ENCODE data around the gene RRP1. TPM values are rescaled to one million over a fixed set of nuclear protein-coding genes. Genes with fewer than 3 reads are reported as not detected.

Gene RRP1
- polyA plus RNA-seq, 1 of the 3 experiments (the other 2 are of a cell fraction) = 22.7 TPM

DNA sequence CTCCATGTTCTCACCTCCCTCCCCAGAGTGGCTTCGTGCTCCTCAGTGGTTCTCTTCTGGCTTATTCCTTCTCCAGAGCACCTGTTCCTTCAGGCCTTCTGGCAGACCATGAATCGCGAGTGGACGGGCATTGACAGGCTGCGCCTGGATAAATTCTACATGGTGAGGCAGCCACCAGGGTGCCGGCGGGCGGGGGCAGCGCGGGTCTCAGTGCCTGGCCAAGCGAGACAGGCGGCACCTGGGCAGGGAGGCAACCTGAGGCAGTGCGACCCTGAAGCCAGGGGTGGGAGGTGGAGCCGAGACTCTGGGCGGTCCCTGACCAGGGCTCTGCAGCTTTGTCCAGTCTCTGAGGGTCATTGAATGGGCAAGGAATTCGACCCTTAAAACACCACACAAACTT is 3.9 kb downstream of the RRP1 start:
- POLR2A ChIA-PET = no interaction called here
- H3K9me2 ChIP-seq = no peaks in the 10 kb centered on the region
- no peaks in the 10 kb centered on the region for H3K9me3 ChIP-seq
- peaks cover 6% of the 10 kb centered on the region for H3F3A ChIP-seq (replicated peaks; ENCODE audit: insufficient read depth)
- no peak for DNase-seq
- no peak overlapping the region for H3K4me2 ChIP-seq
- H3K27me3 ChIP-seq (ENCODE audit: insufficient read depth) = no peaks in the 10 kb centered on the region
- H4K20me1 ChIP-seq (ENCODE audit: insufficient read depth) = peaks cover 4% of the 10 kb centered on the region
- peaks cover 10 to 11% of the 10 kb centered on the region in 2 experiments; a peak in 2 of 4 replicates for H3K4me1 ChIP-seq (ENCODE audit: control insufficient read depth in 1 of 2, insufficient read depth in 2 of 2, low read depth in 1 of 2, low read length in 1 of 2)
- H3K36me3 ChIP-seq (replicated peaks in 1 of 2; ENCODE audit: control insufficient read depth in 1 of 2, insufficient read depth in 2 of 2, low read length in 1 of 2) = peaks cover 35 to 58% of the 10 kb centered on the region in 2 experiments
- H3K27ac ChIP-seq (ENCODE audit: low read depth in 2 of 2, low read length in 1 of 2) = no peak overlapping the region
- peaks cover 51% of the 10 kb centered on the region for H3K79me2 ChIP-seq (ENCODE audit: insufficient read depth)
- whole genome bisulfite sequencing (ENCODE audit: low lambda C conversion rate) = 97% methylated on average over 15 of the region's 16 CpGs
- CTCF ChIA-PET = interaction anchor here (1.3 kb wide), 1 partner anchor 17 kb away, joined by 4 read pairs; no protein-coding TSS in a partner anchor
- TF ChIP-seq FOXJ3 (CRISPR knock-in tag; IDR thresholded peaks at IDR 0.05) (no peak), YY1 (IDR thresholded peaks at IDR 0.05; ENCODE audit: low read depth) (no peak)
- TF ChIP-seq, protein P1, sequence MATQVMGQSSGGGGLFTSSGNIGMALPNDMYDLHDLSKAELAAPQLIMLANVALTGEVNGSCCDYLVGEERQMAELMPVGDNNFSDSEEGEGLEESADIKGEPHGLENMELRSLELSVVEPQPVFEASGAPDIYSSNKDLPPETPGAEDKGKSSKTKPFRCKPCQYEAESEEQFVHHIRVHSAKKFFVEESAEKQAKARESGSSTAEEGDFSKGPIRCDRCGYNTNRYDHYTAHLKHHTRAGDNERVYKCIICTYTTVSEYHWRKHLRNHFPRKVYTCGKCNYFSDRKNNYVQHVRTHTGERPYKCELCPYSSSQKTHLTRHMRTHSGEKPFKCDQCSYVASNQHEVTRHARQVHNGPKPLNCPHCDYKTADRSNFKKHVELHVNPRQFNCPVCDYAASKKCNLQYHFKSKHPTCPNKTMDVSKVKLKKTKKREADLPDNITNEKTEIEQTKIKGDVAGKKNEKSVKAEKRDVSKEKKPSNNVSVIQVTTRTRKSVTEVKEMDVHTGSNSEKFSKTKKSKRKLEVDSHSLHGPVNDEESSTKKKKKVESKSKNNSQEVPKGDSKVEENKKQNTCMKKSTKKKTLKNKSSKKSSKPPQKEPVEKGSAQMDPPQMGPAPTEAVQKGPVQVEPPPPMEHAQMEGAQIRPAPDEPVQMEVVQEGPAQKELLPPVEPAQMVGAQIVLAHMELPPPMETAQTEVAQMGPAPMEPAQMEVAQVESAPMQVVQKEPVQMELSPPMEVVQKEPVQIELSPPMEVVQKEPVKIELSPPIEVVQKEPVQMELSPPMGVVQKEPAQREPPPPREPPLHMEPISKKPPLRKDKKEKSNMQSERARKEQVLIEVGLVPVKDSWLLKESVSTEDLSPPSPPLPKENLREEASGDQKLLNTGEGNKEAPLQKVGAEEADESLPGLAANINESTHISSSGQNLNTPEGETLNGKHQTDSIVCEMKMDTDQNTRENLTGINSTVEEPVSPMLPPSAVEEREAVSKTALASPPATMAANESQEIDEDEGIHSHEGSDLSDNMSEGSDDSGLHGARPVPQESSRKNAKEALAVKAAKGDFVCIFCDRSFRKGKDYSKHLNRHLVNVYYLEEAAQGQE (IDR thresholded peaks at IDR 0.05; ENCODE audit: low read depth, low read length) = no peak
- H2AFZ ChIP-seq (ENCODE audit: low read depth) = no peak overlapping the region
- H3K9ac ChIP-seq = no peak overlapping the region
- H3K4me3 ChIP-seq (ENCODE audit: low read depth in 2 of 2, low read length in 1 of 2) = no peak overlapping the region

- CTCF ChIA-PET = interaction anchor here (0.6 kb wide), 1 partner anchor 181 kb away, joined by 3 read pairs; no protein-coding TSS in a partner anchor
- Histone ChIP-seq H3K27me3 (ENCODE audit: insufficient read depth) (no peaks in the 10 kb centered on the region), H3K4me3 (ENCODE audit: low read depth in 2 of 2, low read length in 1 of 2) (no peak overlapping the region), H3K4me1 (ENCODE audit: control insufficient read depth in 1 of 2, insufficient read depth in 2 of 2, low read depth in 1 of 2, low read length in 1 of 2) (peaks cover 10 to 11% of the 10 kb centered on the region in 2 experiments; a peak in 2 of 4 replicates), H3K9me3 (no peaks in the 10 kb centered on the region), H3K9ac (no peak overlapping the region), H3K9me2 (no peaks in the 10 kb centered on the region), H3K4me2 (no peak overlapping the region), H3K27ac (ENCODE audit: low read depth in 2 of 2, low read length in 1 of 2) (no peak overlapping the region), H3K36me3 (replicated peaks in 1 of 2; ENCODE audit: control insufficient read depth in 1 of 2, insufficient read depth in 2 of 2, low read length in 1 of 2) (peaks cover 35 to 67% of the 10 kb centered on the region in 2 experiments), H4K20me1 (ENCODE audit: insufficient read depth) (peaks cover 4% of the 10 kb centered on the region), H2AFZ (ENCODE audit: low read depth) (no peak overlapping the region), H3F3A (replicated peaks; ENCODE audit: insufficient read depth) (no peaks in the 10 kb centered on the region), H3K79me2 (ENCODE audit: insufficient read depth) (peaks cover 51% of the 10 kb centered on the region)
- DNase-seq = no peak
- 99% methylated on average over 7 of the region's 12 CpGs for WGBS (ENCODE audit: low lambda C conversion rate)
- POLR2A ChIA-PET = no interaction called here
- TF ChIP-seq RCOR1 (IDR thresholded peaks at IDR 0.05; ENCODE audit: low read length) (no peak), FOXJ3 (CRISPR knock-in tag; IDR thresholded peaks at IDR 0.05) (no peak), MEF2A (IDR thresholded peaks at IDR 0.05; ENCODE audit: borderline replicate concordance, low read depth) (no peak), ELF1 (IDR thresholded peaks at IDR 0.05) (no peak), FOXM1 (IDR thresholded peaks at IDR 0.05; ENCODE audit: low read depth) (no peak), MXI1 (IDR thresholded peaks at IDR 0.05; ENCODE audit: low read depth, low read length) (no peak), RAD21 (IDR thresholded peaks at IDR 0.05; ENCODE audit: low read length) (no peak)
Measured at GRCh38 chr21:43794311-43794710, 4.9 kb downstream of the RRP1 start.
